ENCODE results near the gene HNRNPA1.
"Not testable (repeated sequence)": the region's sequence is repeated elsewhere in the genome, so short reads cannot be mapped to it uniquely, and the experiment has no call there.

The HNRNPA1 gene

DNA sequence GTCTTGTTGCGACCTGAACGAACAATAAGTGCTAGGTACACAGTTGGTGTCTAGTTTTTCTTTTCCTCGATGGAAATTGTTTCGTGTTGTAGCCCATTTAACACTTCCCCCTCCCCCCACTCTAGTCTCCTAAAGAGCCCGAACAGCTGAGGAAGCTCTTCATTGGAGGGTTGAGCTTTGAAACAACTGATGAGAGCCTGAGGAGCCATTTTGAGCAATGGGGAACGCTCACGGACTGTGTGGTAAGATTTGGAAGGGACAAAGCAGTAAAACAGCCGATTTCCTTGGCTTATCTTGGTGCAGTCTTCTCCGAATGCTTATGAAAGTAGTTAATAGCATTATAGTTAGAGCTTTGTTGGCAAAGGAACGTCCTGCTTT, 724 bp downstream of the HNRNPA1 start:
- CTCF ChIA-PET: interaction anchor here (0.7 to 2.8 kb wide), 6 partner anchors 9 to 79 kb away, joined by 3 to 19 read pairs (median 7); partner anchors contain the start of gene COPZ1
- not testable (repeated sequence) for H3K9me3 ChIP-seq (ENCODE audit: control insufficient read depth, insufficient read depth, low read depth, low read length); H3K4me1 ChIP-seq (ENCODE audit: control insufficient read depth, insufficient read depth, low read length)
- POLR2A ChIA-PET: interaction anchor here (0.7 to 4.5 kb wide), 16 partner anchors 8 to 78 kb away, joined by 3 to 113 read pairs (median 8); partner anchors contain the start of genes COPZ1 and NFE2
- H3K36me3 ChIP-seq (ENCODE audit: control insufficient read depth in 2 of 2, insufficient read depth in 1 of 2, low read length in 2 of 2): peaks cover 30 to 70% of the 10 kb centered on the region in 2 experiments
- TF ChIP-seq, protein P1, sequence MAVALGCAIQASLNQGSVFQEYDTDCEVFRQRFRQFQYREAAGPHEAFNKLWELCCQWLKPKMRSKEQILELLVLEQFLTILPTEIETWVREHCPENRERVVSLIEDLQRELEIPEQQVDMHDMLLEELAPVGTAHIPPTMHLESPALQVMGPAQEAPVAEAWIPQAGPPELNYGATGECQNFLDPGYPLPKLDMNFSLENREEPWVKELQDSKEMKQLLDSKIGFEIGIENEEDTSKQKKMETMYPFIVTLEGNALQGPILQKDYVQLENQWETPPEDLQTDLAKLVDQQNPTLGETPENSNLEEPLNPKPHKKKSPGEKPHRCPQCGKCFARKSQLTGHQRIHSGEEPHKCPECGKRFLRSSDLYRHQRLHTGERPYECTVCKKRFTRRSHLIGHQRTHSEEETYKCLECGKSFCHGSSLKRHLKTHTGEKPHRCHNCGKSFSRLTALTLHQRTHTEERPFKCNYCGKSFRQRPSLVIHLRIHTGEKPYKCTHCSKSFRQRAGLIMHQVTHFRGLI (tag by site-specific recombination; IDR thresholded peaks at IDR 0.05): 0 out of 2 replicates have a peak, but pooled peaks have one; percentile 9
- peak overlapping the region; percentile 99 for H3K4me3 ChIP-seq (ENCODE audit: low read depth, low read length)
- H3K27ac ChIP-seq (ENCODE audit: extremely low read depth, low read depth, low read length): peak overlapping the region; percentile 94

GRCh38 chr12:54281694-54282093, 1.2 kb downstream of the HNRNPA1 start:
- H3K36me3 ChIP-seq (ENCODE audit: control insufficient read depth in 2 of 2, insufficient read depth in 1 of 2, low read length in 2 of 2): peaks cover 35 to 75% of the 10 kb centered on the region in 2 experiments
- POLR2A ChIA-PET: interaction anchor here (0.7 to 4.5 kb wide), 12 partner anchors 11 to 77 kb away, joined by 3 to 113 read pairs (median 8); partner anchors contain the start of genes COPZ1 and NFE2
- not testable (repeated sequence) for H3K9me3 ChIP-seq (ENCODE audit: control insufficient read depth, insufficient read depth, low read depth, low read length); H3K4me1 ChIP-seq (ENCODE audit: control insufficient read depth, insufficient read depth, low read length)
- CTCF ChIA-PET: interaction anchor here (0.7 to 2.8 kb wide), 6 partner anchors 9 to 79 kb away, joined by 3 to 19 read pairs (median 7); partner anchors contain the start of gene COPZ1
- peak overlapping the region; percentile 99 for H3K4me3 ChIP-seq (ENCODE audit: low read depth, low read length)
- H3K27ac ChIP-seq (ENCODE audit: extremely low read depth, low read depth, low read length): peak overlapping the region; percentile 94; the same call in 1 of the 2 replicates

DNA sequence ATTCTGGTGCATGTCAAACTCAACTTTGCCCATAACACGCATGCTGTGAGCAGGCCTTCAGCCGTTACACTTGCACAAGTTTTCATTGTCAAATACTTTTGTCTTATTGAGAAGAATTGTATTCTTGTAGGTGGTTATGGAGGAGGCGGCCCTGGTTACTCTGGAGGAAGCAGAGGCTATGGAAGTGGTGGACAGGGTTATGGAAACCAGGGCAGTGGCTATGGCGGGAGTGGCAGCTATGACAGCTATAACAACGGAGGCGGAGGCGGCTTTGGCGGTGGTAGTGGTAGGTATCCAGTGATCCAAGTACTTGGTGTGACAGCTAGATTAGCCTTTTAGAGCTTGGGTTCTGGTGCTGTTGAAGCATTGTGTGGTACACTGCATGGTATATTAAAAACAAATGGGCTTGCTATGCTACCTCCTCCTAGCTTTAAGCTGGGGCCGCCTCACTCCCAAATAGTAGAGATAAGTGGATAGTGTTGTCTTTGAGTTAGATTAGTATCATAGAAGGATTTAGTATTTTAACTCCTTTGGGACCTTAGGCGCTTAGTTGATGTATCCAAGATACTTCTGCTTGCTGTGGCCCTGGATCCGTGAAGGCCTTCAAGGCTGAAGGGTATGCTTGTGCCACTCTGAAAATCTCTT, 2.5 kb downstream of the HNRNPA1 start:
- peaks cover 12% of the 10 kb centered on the region for H3K4me1 ChIP-seq (ENCODE audit: control insufficient read depth, insufficient read depth, low read length)
- TF ChIP-seq ZNF600 (tag by site-specific recombination; IDR thresholded peaks at IDR 0.05): peak; percentile 77
- TF ChIP-seq EGR2 (tag by site-specific recombination; IDR thresholded peaks at IDR 0.05; ENCODE audit: low read depth): peak; percentile 50
- TF ChIP-seq, protein P2, sequence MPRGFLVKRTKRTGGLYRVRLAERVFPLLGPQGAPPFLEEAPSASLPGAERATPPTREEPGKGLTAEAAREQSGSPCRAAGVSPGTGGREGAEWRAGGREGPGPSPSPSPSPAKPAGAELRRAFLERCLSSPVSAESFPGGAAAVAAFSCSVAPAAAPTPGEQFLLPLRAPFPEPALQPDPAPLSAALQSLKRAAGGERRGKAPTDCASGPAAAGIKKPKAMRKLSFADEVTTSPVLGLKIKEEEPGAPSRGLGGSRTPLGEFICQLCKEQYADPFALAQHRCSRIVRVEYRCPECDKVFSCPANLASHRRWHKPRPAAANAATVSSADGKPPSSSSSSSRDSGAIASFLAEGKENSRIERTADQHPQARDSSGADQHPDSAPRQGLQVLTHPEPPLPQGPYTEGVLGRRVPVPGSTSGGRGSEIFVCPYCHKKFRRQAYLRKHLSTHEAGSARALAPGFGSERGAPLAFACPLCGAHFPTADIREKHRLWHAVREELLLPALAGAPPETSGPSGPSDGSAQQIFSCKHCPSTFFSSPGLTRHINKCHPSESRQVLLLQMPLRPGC (tag by site-specific recombination; IDR thresholded peaks at IDR 0.05): no peak
- TF ChIP-seq SCRT1 (tag by site-specific recombination; IDR thresholded peaks at IDR 0.05; ENCODE audit: borderline replicate concordance): no peak
- TF ChIP-seq YY2 (tag by site-specific recombination; IDR thresholded peaks at IDR 0.05): 0 out of 2 replicates have a peak, but pooled peaks have one; percentile 56
- no peak for TF ChIP-seq ZNF777 (tag by site-specific recombination; IDR thresholded peaks at IDR 0.05; ENCODE audit: borderline replicate concordance)
- TF ChIP-seq ZFHX2 (tag by site-specific recombination; conservative IDR thresholded peaks at IDR 0.05): peak; percentile 54
- ChIA-PET POLR2A (interaction anchor here (0.8 to 1.9 kb wide), 5 partner anchors 9 to 96 kb away, joined by 3 to 8 read pairs (median 4); partner anchors contain the start of gene COPZ1), CTCF (interaction anchor here (0.6 to 3.7 kb wide), 7 partner anchors 30 to 296 kb away, joined by 3 to 27 read pairs (median 3); no protein-coding TSS in a partner anchor)
- no peaks in the 10 kb centered on the region for H3K9me3 ChIP-seq (ENCODE audit: control insufficient read depth, insufficient read depth, low read depth, low read length)
- H3K4me3 ChIP-seq (ENCODE audit: low read depth, low read length): peak overlapping the region; percentile 99
- H3K27ac ChIP-seq (ENCODE audit: extremely low read depth, low read depth, low read length): peak overlapping the region; percentile 20
- peaks cover 48 to 83% of the 10 kb centered on the region in 2 experiments for H3K36me3 ChIP-seq (ENCODE audit: control insufficient read depth in 2 of 2, insufficient read depth in 1 of 2, low read length in 2 of 2)

DNA sequence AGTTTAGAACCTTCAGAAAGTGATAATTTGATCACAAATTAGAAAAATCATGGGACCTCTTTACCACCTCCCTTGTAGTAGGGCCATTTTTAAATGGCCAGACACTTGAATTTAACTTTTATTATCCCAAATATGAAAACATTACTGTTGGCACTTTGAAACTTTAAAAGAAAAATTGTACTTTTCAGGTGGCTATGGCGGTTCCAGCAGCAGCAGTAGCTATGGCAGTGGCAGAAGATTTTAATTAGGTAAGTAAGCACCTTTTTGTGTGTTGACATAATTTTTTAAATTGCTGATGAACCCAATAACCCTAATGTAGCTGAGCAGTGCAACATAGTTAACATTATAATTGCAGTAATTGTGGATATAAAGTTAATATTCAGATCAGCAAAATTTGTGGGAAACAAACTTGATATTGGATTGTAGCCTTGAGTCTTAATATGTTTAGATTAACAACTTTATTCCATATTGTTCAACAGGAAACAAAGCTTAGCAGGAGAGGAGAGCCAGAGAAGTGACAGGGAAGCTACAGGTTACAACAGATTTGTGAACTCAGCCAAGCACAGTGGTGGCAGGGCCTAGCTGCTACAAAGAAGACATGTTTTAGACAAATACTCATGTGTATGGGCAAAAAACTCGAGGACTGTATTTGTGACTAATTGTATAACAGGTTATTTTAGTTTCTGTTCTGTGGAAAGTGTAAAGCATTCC, 3.7 kb downstream of the HNRNPA1 start:
- H3K27ac ChIP-seq (ENCODE audit: extremely low read depth, low read depth, low read length): 0 out of 2 replicates have a peak overlapping the region, but pooled peaks have one; percentile 20
- ChIA-PET POLR2A (interaction anchor here (0.5 to 1.9 kb wide), 6 partner anchors 8 to 95 kb away, joined by 3 to 8 read pairs (median 4); partner anchors contain the start of gene COPZ1), CTCF (interaction anchor here (0.7 to 3.7 kb wide), 7 partner anchors 32 to 88 kb away, joined by 3 to 27 read pairs (median 3); no protein-coding TSS in a partner anchor)
- H3K9me3 ChIP-seq (ENCODE audit: control insufficient read depth, insufficient read depth, low read depth, low read length); H3K4me1 ChIP-seq (ENCODE audit: control insufficient read depth, insufficient read depth, low read length): not testable (repeated sequence)
- peak overlapping the region; percentile 11; the same call in 1 of the 2 replicates for H3K4me3 ChIP-seq (ENCODE audit: low read depth, low read length)
- peaks cover 53 to 73% of the 10 kb centered on the region in 2 experiments for H3K36me3 ChIP-seq (ENCODE audit: control insufficient read depth in 2 of 2, insufficient read depth in 1 of 2, low read length in 2 of 2)
- peak; percentile 84 for TF ChIP-seq SCRT2 (tag by site-specific recombination; IDR thresholded peaks at IDR 0.05)
- TF ChIP-seq ZNF664 (tag by site-specific recombination; IDR thresholded peaks at IDR 0.05): peak; percentile 75
- peak; percentile 69 for TF ChIP-seq OSR2 (tag by site-specific recombination; IDR thresholded peaks at IDR 0.05)
- TF ChIP-seq SCRT1 (tag by site-specific recombination; IDR thresholded peaks at IDR 0.05; ENCODE audit: borderline replicate concordance): peak; percentile 63; the same call in 1 of the 2 replicates

All from HEK293 (cell line).